SH-SY5Y (cell line): ENCODE data around the gene PRUNE1.

Experiments used
- GATA2 ChIP-seq: IDR thresholded peaks from 2 replicates; pipeline ENCODE4 v1.6.1; 2011; ENCODE audit warnings: mild to moderate bottlenecking, low read depth, low read length
- GATA3 ChIP-seq: IDR thresholded peaks from 2 replicates; pipeline ENCODE4 v1.6.1; 2011; ENCODE audit warnings: low read depth, mild to moderate bottlenecking, low read length, moderate library complexity

- TF ChIP-seq GATA3, result no peak
- TF ChIP-seq GATA2, result no peak
These were observed 15.6 kb upstream of the PRUNE1 start for GRCh38 chr1:150992626-150993025.
